CD4-positive, alpha-beta T cell treated with Interleukin-4 for 4 hours (primary cell): Measurements from ENCODE around the gene CDC42BPB.
"Not testable (repeated sequence)": the region's sequence is repeated elsewhere in the genome, so short reads cannot be mapped to it uniquely, and the experiment has no call there.

Experiments
- DNase-seq: peaks from one replicate; pipeline ENCODE4 v3.0.0-alpha.2; 2020

Gene CDC42BPB

DNA sequence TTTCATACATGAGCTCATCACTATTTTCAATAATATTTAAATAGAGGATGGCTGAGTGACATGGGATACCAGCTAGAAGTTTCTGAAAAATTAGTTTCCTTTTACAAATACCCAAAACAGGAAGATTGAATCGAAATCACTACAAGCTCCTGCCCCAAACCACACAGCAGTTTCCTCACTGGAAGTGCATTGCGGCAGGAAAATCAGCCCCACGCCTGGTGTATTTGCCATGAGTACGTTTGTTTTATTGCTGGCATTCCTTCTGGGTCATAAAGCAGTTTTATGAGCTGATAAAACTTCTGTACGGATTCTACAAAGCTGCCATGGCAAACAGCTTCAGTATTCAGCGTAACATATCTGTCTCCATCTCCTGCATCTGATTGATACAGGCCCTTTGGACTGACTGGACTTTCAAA lies 23.7 kb downstream of the CDC42BPB start:
- DNase-seq, result no peak

DNA sequence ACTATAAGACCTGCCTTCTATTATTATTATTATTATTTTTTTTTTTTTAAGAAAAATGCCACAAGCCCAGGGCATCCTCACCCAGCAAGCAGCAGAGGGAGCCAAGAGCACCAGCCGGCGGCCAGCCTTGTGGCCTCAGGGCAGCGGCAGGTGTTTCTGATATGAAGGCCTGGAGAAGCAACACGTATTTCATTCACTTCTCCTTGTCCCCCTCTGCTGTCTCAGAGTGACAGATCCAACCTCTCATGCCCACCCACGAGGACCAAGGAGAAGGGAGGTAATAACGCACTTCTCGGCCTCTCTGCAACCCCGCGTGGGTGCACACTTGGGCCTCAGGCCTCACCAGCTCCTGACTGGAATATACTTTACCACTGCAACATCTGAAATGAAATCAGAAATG lies 25.4 kb downstream of the CDC42BPB start:
- no peak for DNase-seq

DNA sequence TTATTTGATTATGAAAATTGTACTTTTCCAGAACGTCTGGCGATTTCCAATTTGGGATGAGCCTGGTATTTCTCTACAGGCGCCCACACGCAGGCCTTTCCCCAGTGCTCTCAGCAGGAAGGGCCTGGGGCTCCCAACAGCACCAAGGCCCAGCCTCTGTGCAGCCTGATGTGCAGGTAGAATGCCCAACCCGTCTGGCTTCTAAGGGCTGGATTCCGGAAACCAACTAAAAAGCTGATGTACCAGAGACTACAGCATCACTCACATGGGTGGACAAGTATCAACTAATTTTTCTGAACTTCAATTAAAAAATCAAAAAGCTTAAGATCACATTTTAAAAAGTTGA lies 25.8 kb downstream of the CDC42BPB start:
- DNase-seq, result no peak

DNA sequence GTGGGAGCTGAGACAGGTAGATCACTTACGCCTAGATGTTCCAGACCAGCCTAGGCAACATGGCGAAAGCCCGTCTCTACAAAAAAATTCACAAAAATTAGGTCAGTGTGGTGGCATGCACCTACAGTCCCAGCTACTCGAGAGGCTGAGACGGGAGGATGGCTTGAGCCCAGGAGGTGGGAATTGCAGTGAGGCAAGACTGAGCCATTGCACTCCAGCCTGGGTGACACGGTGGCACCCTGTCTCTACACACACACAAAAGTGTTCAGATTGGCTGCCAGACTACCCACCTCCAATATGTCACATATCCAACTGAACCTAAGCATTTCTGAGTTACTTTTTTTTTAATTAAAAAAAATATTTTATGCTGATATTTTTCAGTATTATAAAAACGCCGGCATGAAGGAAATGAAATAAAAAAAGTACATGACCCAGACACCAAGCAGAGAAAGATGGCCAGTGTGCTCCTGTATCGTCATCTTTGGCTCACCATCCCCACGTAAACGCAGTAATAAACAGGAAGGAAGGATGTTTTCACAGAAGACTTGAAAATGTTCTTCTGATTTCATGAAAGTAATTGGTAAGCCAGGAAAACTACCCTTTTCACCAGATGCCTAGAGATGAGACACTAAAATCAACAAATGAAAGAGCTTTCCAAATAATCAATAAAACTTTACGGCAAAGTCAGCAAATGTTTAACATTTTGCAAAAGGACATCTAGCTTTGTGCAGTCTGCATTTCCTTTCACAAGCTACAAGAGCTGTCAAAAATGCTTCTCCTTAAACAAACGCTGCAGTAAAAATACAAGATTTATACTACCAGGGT lies 26.4 kb downstream of the CDC42BPB start:
- DNase-seq, result no peak

DNA sequence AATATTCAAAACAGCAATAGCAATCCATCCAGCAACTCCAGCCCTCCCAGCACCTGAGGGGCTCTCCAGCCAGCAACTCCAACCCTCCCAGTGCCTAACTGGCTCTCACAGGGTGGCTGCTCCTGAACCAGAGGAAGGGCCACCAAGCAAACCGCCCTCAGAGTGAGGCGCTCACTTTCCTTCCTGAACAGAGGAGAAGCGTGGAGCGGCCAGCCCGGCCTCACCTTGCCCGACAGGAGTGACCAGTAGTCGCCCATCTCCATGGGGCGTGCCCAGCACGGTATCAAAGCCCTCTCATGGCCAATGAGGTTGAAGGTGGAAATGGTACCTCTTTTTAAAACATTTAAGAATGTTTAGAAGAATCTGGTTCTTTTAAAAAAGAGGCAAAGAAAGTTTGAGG lies 27.4 kb downstream of the CDC42BPB start:
- DNase-seq, result no peak

- DNase-seq, result no peak
Measured at GRCh38 chr14:103028772-103029171, 28.6 kb downstream of the CDC42BPB start.

GRCh38 chr14:103028161-103028767 lies 29.1 kb downstream of the CDC42BPB start:
- DNase-seq, result no peak

- no peak for DNase-seq
Measured at GRCh38 chr14:103027451-103027850, 29.9 kb downstream of the CDC42BPB start.

DNA sequence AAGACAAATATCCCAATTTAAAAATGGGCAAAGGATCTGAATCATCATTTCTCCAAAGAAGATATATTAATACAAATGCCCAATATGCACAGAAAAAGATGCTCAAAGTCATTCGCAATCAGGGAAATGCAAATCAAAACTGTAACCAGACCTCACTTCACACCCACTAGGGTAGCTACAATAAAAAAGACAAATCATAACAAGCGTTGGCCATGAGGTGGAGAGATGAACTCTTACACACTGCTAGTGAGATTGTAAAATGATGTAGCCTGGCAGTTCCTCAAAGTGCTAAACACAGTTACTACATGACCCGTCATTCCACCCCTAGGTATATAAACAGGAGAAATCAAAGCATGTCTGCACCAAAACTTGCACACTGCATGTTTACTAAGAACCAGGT lies 30.4 kb downstream of the CDC42BPB start:
- no peak for DNase-seq

DNA sequence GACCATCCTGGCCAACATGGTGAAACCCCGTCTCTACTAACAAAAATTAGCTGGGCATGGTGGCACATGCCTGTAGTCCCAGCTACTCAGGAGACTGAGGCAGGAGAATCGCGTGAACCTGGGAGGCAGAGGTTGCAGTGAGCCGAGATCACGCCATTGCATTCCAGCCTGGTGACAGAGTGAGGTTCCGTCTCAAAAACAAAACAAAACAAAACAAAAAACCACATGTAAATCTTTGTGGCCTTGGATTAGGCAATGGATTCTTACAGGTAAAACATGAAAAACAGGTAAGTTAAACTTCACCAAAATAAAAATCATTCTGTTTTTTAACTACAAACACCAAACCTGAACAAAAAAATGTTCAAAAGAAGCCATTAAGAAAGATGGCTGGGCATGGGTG lies 31.2 kb downstream of the CDC42BPB start:
- DNase-seq, result not testable (repeated sequence)

DNA sequence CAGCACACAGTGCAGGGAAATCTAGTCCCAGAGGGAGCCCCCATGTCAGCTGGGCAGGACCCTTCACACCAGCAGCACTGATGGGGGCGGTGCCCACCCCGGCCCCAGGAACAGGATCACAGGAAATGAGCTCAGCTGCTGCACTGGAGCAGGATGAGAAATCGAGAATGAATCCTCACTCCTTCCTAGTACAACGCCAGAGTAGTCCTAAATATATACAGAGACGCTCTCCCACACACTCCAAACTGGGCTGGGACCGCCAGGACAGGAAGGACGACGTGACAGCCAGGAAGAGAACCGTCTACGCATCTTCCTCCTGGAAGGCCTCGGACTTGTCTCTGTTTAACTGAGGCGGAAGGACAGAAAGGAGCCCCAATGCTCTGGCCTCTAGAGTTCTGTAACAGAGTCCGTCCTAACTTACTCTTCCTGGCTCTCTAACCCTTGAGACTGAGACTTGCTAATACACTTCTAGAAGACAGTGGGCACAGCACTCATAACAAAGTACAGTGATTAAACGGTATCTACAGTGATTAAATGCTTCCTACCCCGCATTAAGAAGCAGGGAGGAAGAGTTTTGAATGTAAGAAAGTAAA lies 33.4 kb downstream of the CDC42BPB start:
- no peak for DNase-seq

GRCh38 chr14:103022685-103023044 lies 34.7 kb downstream of the CDC42BPB start:
- DNase-seq, result no peak

DNA sequence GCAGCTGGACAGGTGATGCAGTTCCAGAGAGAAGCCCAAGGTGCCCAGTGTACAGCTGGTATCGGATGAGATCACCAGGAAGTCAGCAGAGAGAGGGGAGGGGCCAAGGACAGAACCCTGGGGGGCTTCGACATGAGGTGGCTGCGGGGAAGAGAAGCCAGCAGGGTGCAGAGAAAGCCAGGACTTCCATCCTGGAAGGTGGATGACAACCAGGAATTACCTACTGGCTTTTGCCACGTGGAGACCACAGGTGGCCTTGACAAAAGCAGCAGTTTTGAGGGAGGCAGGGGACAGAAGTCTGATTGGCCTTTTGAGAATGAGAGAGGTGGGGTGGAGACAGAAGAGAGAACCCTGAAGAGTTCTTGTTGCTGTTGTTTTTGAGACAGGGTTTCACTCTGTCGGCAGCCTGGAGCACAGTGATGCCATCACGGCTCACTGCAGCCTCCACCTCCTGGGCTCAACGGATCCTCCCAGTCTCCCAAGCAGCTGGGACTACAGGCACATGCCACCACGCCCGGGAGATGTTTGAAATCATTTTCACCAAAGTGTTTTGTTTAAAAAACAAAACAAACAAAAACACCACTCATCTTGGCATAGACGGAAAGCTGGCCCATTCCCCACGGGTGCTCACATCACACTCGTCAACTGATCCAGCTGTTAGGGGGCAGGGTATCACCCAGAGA lies 35.2 kb downstream of the CDC42BPB start:
- DNase-seq, result no peak

DNA sequence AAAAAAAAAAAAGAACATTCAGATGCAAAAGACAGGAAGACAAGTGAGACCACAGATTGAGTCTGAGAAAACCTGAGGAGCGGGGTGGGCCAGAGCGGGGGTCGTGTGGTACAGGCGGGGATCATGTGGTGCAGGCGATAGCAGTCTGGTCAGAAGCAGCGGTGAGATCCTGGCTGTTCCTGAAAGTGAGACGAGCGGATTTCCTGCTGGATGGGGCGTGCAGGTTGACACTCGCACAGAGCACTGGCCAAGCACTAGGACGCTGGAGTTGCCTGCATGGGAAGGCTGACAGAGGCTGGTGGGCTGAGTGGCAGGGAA lies 35.7 kb downstream of the CDC42BPB start:
- DNase-seq, result no peak

- DNase-seq, result no peak
Measured at GRCh38 chr14:103020271-103021170, 36.8 kb downstream of the CDC42BPB start.

- no peak for DNase-seq
Measured at GRCh38 chr14:103019826-103020225, 37.5 kb downstream of the CDC42BPB start.

- no peak for DNase-seq
Measured at GRCh38 chr14:103019236-103019635, 38.1 kb downstream of the CDC42BPB start.

DNA sequence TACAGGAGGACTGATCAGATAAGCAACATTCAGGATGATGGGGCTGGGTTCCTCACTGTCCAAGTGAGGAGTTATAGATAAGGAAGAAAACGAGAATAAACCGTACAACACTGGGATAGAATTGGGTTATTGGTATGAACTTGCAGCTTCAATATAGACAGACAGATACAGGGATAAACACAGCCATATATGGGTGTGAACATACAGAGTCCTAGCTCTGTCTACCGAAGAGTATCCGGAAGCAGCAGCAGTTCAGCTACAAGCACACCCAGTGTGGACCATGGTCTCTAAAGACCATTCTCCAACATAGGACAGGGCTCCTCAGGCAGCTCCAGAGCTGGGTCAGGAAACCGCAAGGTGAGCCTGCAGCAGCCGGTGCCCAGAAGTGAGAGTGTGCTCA lies 40.8 kb downstream of the CDC42BPB start:
- no peak for DNase-seq

GRCh38 chr14:103016071-103016470 lies 41.3 kb downstream of the CDC42BPB start:
- no peak for DNase-seq

DNA sequence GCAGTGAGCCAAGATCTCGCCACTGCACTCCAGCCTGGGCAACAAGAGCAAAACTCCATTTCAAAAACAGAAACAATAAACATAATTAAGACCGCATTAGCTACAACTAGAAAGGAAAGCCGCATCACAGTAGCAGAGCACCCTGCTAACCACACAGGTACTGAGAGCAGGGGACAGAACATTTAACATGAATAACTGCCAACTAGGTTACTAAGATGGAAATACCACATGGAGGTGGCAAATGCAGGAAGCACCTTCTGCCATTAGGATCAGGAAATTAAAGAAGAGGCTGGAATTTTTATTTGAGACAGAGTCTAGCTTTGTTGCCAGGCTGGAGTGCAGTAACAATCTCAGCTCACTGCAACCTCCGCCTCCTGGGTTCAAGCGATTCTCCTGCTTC lies 41.9 kb downstream of the CDC42BPB start:
- no peak for DNase-seq

GRCh38 chr14:103014466-103015228 lies 42.7 kb downstream of the CDC42BPB start:
- no peak for DNase-seq

- no peak for DNase-seq
Measured at GRCh38 chr14:103013028-103013427, 44.3 kb downstream of the CDC42BPB start.
